ENCODE measurements around the gene MROH9.

Gene MROH9

DNA sequence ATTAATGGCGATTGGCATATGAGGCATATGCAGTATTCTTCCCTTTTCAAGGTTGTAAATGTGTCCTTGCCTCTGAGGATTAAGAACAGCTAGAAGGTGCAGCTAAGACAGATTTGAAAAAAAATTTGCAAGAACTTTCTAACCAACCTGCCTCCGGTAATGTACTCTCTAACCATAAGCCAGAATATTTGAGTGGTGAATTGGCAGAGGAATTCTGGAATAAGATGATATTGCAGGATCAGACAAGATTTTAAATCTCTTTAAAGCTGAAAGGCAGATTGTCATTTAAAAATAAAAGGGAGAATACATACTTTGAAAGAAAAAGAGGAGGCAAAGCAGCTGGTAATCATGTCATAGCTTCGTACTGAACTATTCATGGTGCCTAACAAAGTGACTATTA lies 29.2 kb downstream of the MROH9 start:
- H3K9ac ChIP-seq (ENCODE audit: low read depth in 1 of 2, low read length in 2 of 2): no peak overlapping the region
- H3K36me3 ChIP-seq (ENCODE audit: control insufficient read depth in 2 of 2, insufficient read depth in 2 of 2, low read length in 2 of 2): no peaks in the 10 kb centered on the region
- no peaks in the 10 kb centered on the region for H3K9me3 ChIP-seq (ENCODE audit: control insufficient read depth in 2 of 2, low read length in 2 of 2)
- no peak overlapping the region for H3K4me3 ChIP-seq (ENCODE audit: low read length in 2 of 2)
- H3K27ac ChIP-seq (ENCODE audit: low read depth in 2 of 2, low read length in 2 of 2): no peak overlapping the region
- no peaks in the 10 kb centered on the region for H3K4me1 ChIP-seq (ENCODE audit: control insufficient read depth in 2 of 2, insufficient read depth in 2 of 2, low read length in 2 of 2)
- H3K27me3 ChIP-seq (ENCODE audit: control insufficient read depth in 2 of 2, insufficient read depth in 2 of 2, low read length in 2 of 2): no peaks in the 10 kb centered on the region

DNA sequence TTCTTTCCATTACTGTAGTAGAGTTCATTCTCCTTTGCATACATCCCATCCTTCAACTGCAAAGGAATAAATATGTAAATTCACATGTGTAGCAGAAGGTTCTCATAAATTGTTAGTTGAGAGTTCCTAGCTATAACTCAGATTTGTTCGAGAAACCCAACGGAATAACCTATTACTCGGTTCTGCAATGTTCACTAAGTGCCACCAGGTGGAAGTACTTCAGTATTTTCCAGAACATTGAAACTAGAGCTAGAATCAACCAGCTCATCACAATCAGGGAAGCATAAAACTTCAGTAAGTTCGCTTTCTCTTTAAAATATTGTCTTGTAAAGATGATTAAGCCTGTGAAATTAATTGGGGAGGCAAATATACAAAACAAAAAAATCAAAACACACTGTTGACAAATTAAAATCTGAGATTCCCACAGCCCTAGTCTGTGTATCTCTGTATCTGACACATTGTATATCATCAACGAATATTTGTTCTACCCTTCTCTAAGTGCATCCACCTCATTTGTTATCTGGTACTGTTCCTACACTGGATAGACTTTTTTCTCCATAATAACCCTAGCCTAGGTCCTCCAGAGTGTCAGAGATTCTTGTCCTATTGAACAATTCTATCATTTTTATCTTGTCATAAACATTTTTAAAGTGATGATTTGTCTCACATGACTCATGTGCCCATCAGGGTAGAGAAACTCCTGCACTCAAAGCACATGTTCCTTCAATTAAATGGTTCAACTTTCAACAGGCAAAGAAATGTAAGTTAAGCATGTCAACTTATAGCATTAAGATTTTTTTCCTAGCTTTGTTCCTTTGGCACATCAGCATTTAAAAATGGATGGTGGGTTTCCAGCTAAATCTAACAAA lies 31.9 kb downstream of the MROH9 start:
- H3K4me3 ChIP-seq (ENCODE audit: low read length in 2 of 2): no peak overlapping the region

DNA sequence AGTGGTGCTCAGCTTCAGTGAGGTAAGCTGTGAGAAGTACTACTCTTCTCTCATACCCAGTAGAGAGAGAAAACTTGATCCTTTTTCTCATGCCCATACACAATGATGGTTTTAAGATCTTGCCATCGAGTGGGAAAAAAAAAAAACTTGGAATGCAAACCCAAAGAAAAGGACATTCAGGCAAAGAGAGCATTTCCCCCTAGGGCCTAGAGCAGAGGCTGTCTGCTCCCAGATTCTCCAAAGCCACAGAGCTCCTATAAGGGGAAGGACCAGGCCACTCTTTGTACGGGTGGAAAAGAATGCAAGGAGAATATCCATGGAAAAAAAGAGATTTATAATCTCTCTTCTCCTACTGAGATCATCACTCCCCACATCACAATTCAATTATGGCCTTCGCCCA lies 34.9 kb downstream of the MROH9 start:
- no peak overlapping the region for H3K27ac ChIP-seq (ENCODE audit: low read depth in 2 of 2, low read length in 2 of 2)

More for the DNA sequence above, 31.9 kb downstream of the MROH9 start:
- H3K36me3 ChIP-seq (ENCODE audit: control insufficient read depth in 2 of 2, insufficient read depth in 2 of 2, low read length in 2 of 2): no peaks in the 10 kb centered on the region
- H3K27me3 ChIP-seq (ENCODE audit: control insufficient read depth in 2 of 2, insufficient read depth in 2 of 2, low read length in 2 of 2): peaks cover 0 to 2% of the 10 kb centered on the region in 2 donors
- no peak overlapping the region for H3K27ac ChIP-seq (ENCODE audit: low read depth in 2 of 2, low read length in 2 of 2)
- H3K9me3 ChIP-seq (ENCODE audit: control insufficient read depth in 2 of 2, low read length in 2 of 2): no peaks in the 10 kb centered on the region
- H3K4me1 ChIP-seq (ENCODE audit: control insufficient read depth in 2 of 2, insufficient read depth in 2 of 2, low read length in 2 of 2): no peaks in the 10 kb centered on the region
- no peak overlapping the region for H3K9ac ChIP-seq (ENCODE audit: low read depth in 1 of 2, low read length in 2 of 2)

DNA sequence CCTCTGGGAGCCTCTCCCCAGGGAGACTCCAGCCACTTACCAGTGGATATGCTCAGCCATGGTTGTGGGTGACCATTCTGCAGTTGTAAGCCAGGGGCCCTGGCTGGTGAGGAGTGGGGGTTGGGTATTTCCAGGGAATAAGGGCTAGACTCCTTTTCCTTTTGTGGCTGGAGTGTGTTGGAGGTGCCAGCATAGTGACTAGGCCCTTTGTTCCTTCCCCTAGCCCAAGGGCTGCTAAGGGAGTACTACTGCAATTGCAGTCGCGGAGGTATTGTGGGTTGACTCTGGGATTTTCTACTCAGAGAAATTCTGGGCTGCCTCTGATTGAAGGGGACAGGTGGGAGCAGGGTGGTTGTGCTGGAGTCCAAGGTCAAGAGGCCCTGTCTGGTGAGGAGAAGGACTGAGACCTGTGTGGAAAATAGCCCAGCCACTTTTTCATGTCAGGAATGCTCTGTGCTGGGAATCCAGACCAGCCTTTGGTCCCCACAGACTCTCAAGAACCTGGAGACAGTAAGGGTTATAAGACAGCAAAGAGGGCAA lies 43.1 kb downstream of the MROH9 start:
- Histone ChIP-seq H3K4me1 (ENCODE audit: control insufficient read depth in 2 of 2, insufficient read depth in 2 of 2, low read length in 2 of 2) (no peaks in the 10 kb centered on the region), H3K36me3 (ENCODE audit: control insufficient read depth in 2 of 2, insufficient read depth in 2 of 2, low read length in 2 of 2) (no peaks in the 10 kb centered on the region), H3K27me3 (ENCODE audit: control insufficient read depth in 2 of 2, insufficient read depth in 2 of 2, low read length in 2 of 2) (no peaks in the 10 kb centered on the region), H3K27ac (ENCODE audit: low read depth in 2 of 2, low read length in 2 of 2) (no peak overlapping the region), H3K4me3 (ENCODE audit: low read length in 2 of 2) (no peak overlapping the region), H3K9me3 (ENCODE audit: control insufficient read depth in 2 of 2, low read length in 2 of 2) (no peaks in the 10 kb centered on the region), H3K9ac (ENCODE audit: low read depth in 1 of 2, low read length in 2 of 2) (no peak overlapping the region)

More for the DNA sequence above, 34.9 kb downstream of the MROH9 start:
- H3K9ac ChIP-seq (ENCODE audit: low read depth in 1 of 2, low read length in 2 of 2): no peak overlapping the region
- no peak overlapping the region for H3K4me3 ChIP-seq (ENCODE audit: low read length in 2 of 2)
- H3K27me3 ChIP-seq (ENCODE audit: control insufficient read depth in 2 of 2, insufficient read depth in 2 of 2, low read length in 2 of 2): peaks cover 0 to 2% of the 10 kb centered on the region in 2 donors
- no peaks in the 10 kb centered on the region for H3K36me3 ChIP-seq (ENCODE audit: control insufficient read depth in 2 of 2, insufficient read depth in 2 of 2, low read length in 2 of 2)
- no peaks in the 10 kb centered on the region for H3K4me1 ChIP-seq (ENCODE audit: control insufficient read depth in 2 of 2, insufficient read depth in 2 of 2, low read length in 2 of 2)
- H3K9me3 ChIP-seq (ENCODE audit: control insufficient read depth in 2 of 2, low read length in 2 of 2): no peaks in the 10 kb centered on the region

DNA sequence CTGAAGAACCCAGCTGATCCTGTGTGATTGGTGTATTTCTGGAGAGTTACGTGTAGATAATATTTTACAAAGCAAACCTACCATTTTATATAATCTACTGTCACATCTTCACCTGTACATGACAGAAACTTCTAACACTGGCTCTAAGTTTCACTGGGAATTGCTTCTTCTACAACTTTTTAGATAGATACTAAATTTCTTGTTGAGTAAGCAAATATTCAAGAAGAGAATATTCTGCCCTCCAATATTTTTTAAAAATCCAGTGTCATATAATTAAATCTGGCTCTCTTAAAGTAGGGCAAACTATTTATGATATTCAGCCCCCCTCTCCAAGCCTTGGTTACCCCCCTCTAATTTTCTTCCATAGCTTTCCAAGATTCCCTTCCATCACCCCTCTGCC lies 50.1 kb downstream of the MROH9 start:
- H3K27ac ChIP-seq (ENCODE audit: low read depth in 2 of 2, low read length in 2 of 2): no peak overlapping the region
- no peaks in the 10 kb centered on the region for H3K4me1 ChIP-seq (ENCODE audit: control insufficient read depth in 2 of 2, insufficient read depth in 2 of 2, low read length in 2 of 2)
- H3K4me3 ChIP-seq (ENCODE audit: low read length in 2 of 2): no peak overlapping the region
- H3K9ac ChIP-seq (ENCODE audit: low read depth in 1 of 2, low read length in 2 of 2): no peak overlapping the region
- H3K36me3 ChIP-seq (ENCODE audit: control insufficient read depth in 2 of 2, insufficient read depth in 2 of 2, low read length in 2 of 2): no peaks in the 10 kb centered on the region
- no peaks in the 10 kb centered on the region for H3K9me3 ChIP-seq (ENCODE audit: control insufficient read depth in 2 of 2, low read length in 2 of 2)
- H3K27me3 ChIP-seq (ENCODE audit: control insufficient read depth in 2 of 2, insufficient read depth in 2 of 2, low read length in 2 of 2): no peaks in the 10 kb centered on the region

DNA sequence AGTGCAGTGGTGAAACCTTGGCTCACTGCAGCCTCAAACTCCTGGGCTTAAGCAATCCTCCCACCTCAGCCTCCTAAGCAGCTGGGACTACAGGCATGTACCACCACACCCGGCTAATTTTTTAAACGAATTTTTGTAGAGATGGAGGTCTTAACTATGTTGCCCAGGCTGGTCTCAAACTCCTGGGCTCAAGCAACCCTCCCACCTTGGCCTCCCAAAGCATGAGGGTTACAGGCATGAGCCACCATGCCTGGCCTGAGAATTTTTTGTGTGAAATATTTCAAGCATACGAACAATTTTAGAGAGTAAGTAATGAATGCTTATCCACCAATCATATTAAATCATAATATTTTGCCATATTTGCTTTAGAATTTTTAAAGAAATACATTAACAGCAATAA lies 51.6 kb downstream of the MROH9 start:
- Histone ChIP-seq H3K36me3 (ENCODE audit: control insufficient read depth in 2 of 2, insufficient read depth in 2 of 2, low read length in 2 of 2) (no peaks in the 10 kb centered on the region), H3K27me3 (ENCODE audit: control insufficient read depth in 2 of 2, insufficient read depth in 2 of 2, low read length in 2 of 2) (no peaks in the 10 kb centered on the region), H3K4me1 (ENCODE audit: control insufficient read depth in 2 of 2, insufficient read depth in 2 of 2, low read length in 2 of 2) (no peaks in the 10 kb centered on the region), H3K9ac (ENCODE audit: low read depth in 1 of 2, low read length in 2 of 2) (no peak overlapping the region), H3K9me3 (ENCODE audit: control insufficient read depth in 2 of 2, low read length in 2 of 2) (no peaks in the 10 kb centered on the region), H3K27ac (ENCODE audit: low read depth in 2 of 2, low read length in 2 of 2) (no peak overlapping the region), H3K4me3 (ENCODE audit: low read length in 2 of 2) (no peak overlapping the region)

DNA sequence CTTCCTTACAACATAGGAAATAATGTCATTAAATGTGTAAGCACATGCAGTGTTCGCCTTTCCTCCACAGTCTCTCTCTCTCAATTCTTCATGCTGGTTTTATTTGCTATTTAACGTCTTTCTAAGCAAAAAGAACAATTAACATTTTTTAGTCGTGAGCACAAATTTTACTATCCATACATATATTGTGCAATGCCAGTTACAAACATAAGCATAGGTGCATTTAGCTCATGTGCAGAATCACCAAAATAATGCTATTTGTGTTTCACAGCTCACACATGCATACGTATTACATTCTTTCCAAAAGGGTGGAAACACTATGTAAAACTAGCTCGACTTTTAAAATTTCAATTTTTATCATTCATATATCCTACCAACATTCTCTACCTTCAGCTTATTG lies 52.1 kb downstream of the MROH9 start:
- Histone ChIP-seq H3K4me3 (ENCODE audit: low read length in 2 of 2) (no peak overlapping the region), H3K27ac (ENCODE audit: low read depth in 2 of 2, low read length in 2 of 2) (no peak overlapping the region), H3K36me3 (ENCODE audit: control insufficient read depth in 2 of 2, insufficient read depth in 2 of 2, low read length in 2 of 2) (no peaks in the 10 kb centered on the region), H3K4me1 (ENCODE audit: control insufficient read depth in 2 of 2, insufficient read depth in 2 of 2, low read length in 2 of 2) (no peaks in the 10 kb centered on the region), H3K27me3 (ENCODE audit: control insufficient read depth in 2 of 2, insufficient read depth in 2 of 2, low read length in 2 of 2) (no peaks in the 10 kb centered on the region), H3K9ac (ENCODE audit: low read depth in 1 of 2, low read length in 2 of 2) (no peak overlapping the region), H3K9me3 (ENCODE audit: control insufficient read depth in 2 of 2, low read length in 2 of 2) (no peaks in the 10 kb centered on the region)

DNA sequence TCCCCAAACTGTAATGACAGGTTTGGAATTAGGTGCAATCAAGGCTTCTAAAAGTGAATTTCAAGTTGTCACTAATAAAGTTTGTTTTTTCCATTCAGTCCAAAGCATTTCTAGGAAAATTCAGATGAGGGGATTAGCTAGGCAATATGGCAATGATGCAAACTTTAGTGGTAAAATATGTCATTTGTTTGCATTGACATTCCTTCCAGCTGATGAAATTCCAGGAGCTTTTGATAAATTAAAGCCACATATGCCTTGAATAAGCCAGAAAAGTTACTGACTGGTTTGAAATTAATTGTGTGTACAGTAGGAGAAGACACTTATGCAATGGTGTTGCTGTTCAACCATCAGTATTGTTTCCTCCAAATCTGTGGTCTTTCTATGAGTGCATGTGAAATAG lies 57.8 kb downstream of the MROH9 start:
- H3K9ac ChIP-seq (ENCODE audit: low read depth in 1 of 2, low read length in 2 of 2): no peak overlapping the region
- H3K27ac ChIP-seq (ENCODE audit: low read depth in 2 of 2, low read length in 2 of 2): no peak overlapping the region
- H3K4me1 ChIP-seq (ENCODE audit: control insufficient read depth in 2 of 2, insufficient read depth in 2 of 2, low read length in 2 of 2): no peaks in the 10 kb centered on the region
- H3K9me3 ChIP-seq (ENCODE audit: control insufficient read depth in 2 of 2, low read length in 2 of 2): no peaks in the 10 kb centered on the region
- no peaks in the 10 kb centered on the region for H3K27me3 ChIP-seq (ENCODE audit: control insufficient read depth in 2 of 2, insufficient read depth in 2 of 2, low read length in 2 of 2)
- H3K4me3 ChIP-seq (ENCODE audit: low read length in 2 of 2): no peak overlapping the region
- H3K36me3 ChIP-seq (ENCODE audit: control insufficient read depth in 2 of 2, insufficient read depth in 2 of 2, low read length in 2 of 2): no peaks in the 10 kb centered on the region

DNA sequence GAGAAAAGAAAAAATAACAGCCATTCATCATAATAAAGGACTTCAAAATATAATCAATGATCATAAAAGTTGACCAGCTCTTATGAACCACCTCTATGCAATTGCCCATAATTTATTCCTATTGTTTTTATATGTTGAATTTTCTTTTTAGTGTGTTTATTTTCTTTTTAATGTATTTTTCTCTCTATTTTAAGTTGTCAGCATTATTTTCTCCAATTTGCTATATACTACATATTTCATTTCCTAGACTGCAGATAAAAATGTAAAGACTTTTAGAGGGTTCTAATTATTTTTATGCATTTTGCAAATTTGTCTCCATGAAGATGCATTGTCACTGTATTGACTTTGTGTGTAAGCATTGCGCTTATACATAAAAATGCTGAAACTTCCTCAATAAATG lies 58.4 kb downstream of the MROH9 start:
- no peak overlapping the region for H3K9ac ChIP-seq (ENCODE audit: low read depth in 1 of 2, low read length in 2 of 2)
- no peaks in the 10 kb centered on the region for H3K9me3 ChIP-seq (ENCODE audit: control insufficient read depth in 2 of 2, low read length in 2 of 2)
- no peaks in the 10 kb centered on the region for H3K36me3 ChIP-seq (ENCODE audit: control insufficient read depth in 2 of 2, insufficient read depth in 2 of 2, low read length in 2 of 2)
- H3K4me3 ChIP-seq (ENCODE audit: low read length in 2 of 2): no peak overlapping the region
- H3K27me3 ChIP-seq (ENCODE audit: control insufficient read depth in 2 of 2, insufficient read depth in 2 of 2, low read length in 2 of 2): no peaks in the 10 kb centered on the region
- H3K4me1 ChIP-seq (ENCODE audit: control insufficient read depth in 2 of 2, insufficient read depth in 2 of 2, low read length in 2 of 2): no peaks in the 10 kb centered on the region
- H3K27ac ChIP-seq (ENCODE audit: low read depth in 2 of 2, low read length in 2 of 2): no peak overlapping the region

DNA sequence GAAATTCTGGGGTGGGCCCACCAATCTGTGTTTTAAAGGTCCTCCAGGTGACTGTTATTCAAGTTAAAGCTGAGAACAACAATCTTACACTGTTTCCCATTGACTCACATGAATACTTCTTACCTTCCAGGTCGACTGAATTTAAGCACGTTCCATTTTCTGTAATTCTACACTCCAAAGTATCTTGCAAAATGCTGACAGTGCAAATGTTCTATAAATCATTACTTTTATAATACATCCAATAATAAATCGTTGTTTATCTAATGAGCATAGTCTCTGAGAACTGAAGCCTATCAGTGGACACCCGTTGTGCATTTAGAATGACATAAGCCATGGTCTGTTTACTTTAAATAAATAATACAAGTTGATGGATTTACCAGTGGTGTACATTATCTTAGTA lies 79.5 kb downstream of the MROH9 start:
- Histone ChIP-seq H3K4me1 (ENCODE audit: control insufficient read depth in 2 of 2, insufficient read depth in 2 of 2, low read length in 2 of 2) (no peaks in the 10 kb centered on the region), H3K27ac (ENCODE audit: low read depth in 2 of 2, low read length in 2 of 2) (no peak overlapping the region), H3K4me3 (ENCODE audit: low read length in 2 of 2) (no peak overlapping the region), H3K9ac (ENCODE audit: low read depth in 1 of 2, low read length in 2 of 2) (no peak overlapping the region), H3K9me3 (ENCODE audit: control insufficient read depth in 2 of 2, low read length in 2 of 2) (no peaks in the 10 kb centered on the region), H3K36me3 (ENCODE audit: control insufficient read depth in 2 of 2, insufficient read depth in 2 of 2, low read length in 2 of 2) (no peaks in the 10 kb centered on the region), H3K27me3 (ENCODE audit: control insufficient read depth in 2 of 2, insufficient read depth in 2 of 2, low read length in 2 of 2) (no peaks in the 10 kb centered on the region)
